Measurements from ENCODE around the gene SLC8A1.

DNA sequence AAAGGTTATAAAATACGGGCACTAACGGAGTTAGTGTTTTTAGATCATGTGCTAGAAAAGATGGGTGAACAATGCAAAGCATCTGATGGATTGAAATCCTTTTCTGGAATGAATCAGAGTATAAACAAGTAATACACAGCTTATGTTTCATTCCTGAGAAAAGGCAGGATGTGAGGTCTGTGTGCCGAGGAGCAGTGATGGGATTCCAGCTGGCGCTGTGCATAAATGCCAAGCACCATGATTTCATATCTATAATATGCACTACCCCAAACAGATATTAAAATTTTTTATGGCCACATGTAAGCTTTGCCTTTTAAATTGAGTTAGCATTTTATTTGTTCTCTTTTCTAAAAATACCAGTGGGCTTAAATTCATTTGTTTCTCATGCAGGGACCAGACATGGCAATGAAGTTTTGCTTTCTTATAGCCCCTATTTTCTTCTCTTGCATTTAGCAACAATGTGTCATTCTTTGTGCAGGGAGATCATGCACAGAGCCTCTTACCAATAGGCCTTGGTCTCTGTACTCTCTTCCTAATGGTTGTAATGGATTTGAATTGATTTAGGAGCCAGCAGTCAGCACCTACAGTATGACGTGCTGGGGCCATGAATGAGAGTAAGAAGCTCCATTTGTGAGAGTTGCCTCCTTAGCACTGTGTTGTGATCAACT, 323.9 kb downstream of the SLC8A1 start:
- TF ChIP-seq SRF (IDR thresholded peaks at IDR 0.05; ENCODE audit: low read depth in 2 of 2, low read length in 2 of 2) (no peak), GABPA (IDR thresholded peaks at IDR 0.05; ENCODE audit: low read depth) (no peak), POLR2AphosphoS5 (IDR thresholded peaks at IDR 0.05; ENCODE audit: low read length) (no peak)
- TF ChIP-seq, protein P1, sequence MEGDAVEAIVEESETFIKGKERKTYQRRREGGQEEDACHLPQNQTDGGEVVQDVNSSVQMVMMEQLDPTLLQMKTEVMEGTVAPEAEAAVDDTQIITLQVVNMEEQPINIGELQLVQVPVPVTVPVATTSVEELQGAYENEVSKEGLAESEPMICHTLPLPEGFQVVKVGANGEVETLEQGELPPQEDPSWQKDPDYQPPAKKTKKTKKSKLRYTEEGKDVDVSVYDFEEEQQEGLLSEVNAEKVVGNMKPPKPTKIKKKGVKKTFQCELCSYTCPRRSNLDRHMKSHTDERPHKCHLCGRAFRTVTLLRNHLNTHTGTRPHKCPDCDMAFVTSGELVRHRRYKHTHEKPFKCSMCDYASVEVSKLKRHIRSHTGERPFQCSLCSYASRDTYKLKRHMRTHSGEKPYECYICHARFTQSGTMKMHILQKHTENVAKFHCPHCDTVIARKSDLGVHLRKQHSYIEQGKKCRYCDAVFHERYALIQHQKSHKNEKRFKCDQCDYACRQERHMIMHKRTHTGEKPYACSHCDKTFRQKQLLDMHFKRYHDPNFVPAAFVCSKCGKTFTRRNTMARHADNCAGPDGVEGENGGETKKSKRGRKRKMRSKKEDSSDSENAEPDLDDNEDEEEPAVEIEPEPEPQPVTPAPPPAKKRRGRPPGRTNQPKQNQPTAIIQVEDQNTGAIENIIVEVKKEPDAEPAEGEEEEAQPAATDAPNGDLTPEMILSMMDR (IDR thresholded peaks at IDR 0.05 in 2 of 3, conservative IDR thresholded peaks at IDR 0.05 in 1 of 3; ENCODE audit: control insufficient read depth in 2 of 3, extremely low read depth in 1 of 3, insufficient read depth in 1 of 3, low read depth in 3 of 3, low read length in 3 of 3), result no peak

Measured in GM12878 (cell line).